ENCODE results near the gene ANAPC4.

Gene ANAPC4

GRCh38 chr4:25350561-25350960 is 26.5 kb upstream of the ANAPC4 start (continued):
- no peak for TF ChIP-seq ZNF670 (tag by site-specific recombination; IDR thresholded peaks at IDR 0.05; ENCODE audit: low read depth)
- no peak for TF ChIP-seq ZNF37A (tag by site-specific recombination; IDR thresholded peaks at IDR 0.05)
- TF ChIP-seq ZNF510 (tag by site-specific recombination; IDR thresholded peaks at IDR 0.05; ENCODE audit: insufficient replicate concordance): no peak
- TF ChIP-seq ZNF398 (tag by site-specific recombination; IDR thresholded peaks at IDR 0.05): no peak

- Histone ChIP-seq H3K4me1 (ENCODE audit: control insufficient read depth, insufficient read depth, low read length) (no peaks in the 10 kb centered on the region), H3K9me3 (ENCODE audit: control insufficient read depth, insufficient read depth, low read depth, low read length) (no peaks in the 10 kb centered on the region), H3K36me3 (ENCODE audit: control insufficient read depth in 2 of 2, insufficient read depth in 1 of 2, low read length in 2 of 2) (peaks cover 0 to 10% of the 10 kb centered on the region in 2 experiments; a peak in 1 of 3 replicates), H3K4me3 (ENCODE audit: low read depth, low read length) (no peak overlapping the region), H3K27ac (ENCODE audit: extremely low read depth, low read depth, low read length) (no peak overlapping the region)
- TF ChIP-seq ZNF521 (tag by site-specific recombination; IDR thresholded peaks at IDR 0.05) (no peak), ZNF513 (tag by site-specific recombination; IDR thresholded peaks at IDR 0.05) (no peak), ZNF239 (tag by site-specific recombination; IDR thresholded peaks at IDR 0.05) (no peak), ZNF610 (tag by site-specific recombination; IDR thresholded peaks at IDR 0.05; ENCODE audit: borderline replicate concordance) (no peak), ZNF791 (tag by site-specific recombination; IDR thresholded peaks at IDR 0.05) (no peak), ZNF16 (tag by site-specific recombination; IDR thresholded peaks at IDR 0.05; ENCODE audit: low read depth) (no peak)
- POLR2A ChIA-PET: no interaction called here
- CTCF ChIA-PET: interaction anchor here (0.6 to 1.8 kb wide), 2 partner anchors 40 to 207 kb away, joined by 3 to 9 read pairs; partner anchors contain the start of gene ZCCHC4
Measured at GRCh38 chr4:25351777-25352416, 25.2 kb upstream of the ANAPC4 start.

GRCh38 chr4:25356068-25356467 is 21.0 kb upstream of the ANAPC4 start:
- ChIA-PET POLR2A (no interaction called here), CTCF (interaction anchor here (1.0 to 1.3 kb wide), 2 partner anchors 11 kb away, joined by 3 read pairs; no protein-coding TSS in a partner anchor)
- no peak overlapping the region for H3K27ac ChIP-seq (ENCODE audit: extremely low read depth, low read depth, low read length)
- no peaks in the 10 kb centered on the region for H3K4me1 ChIP-seq (ENCODE audit: control insufficient read depth, insufficient read depth, low read length)
- TF ChIP-seq ZNF394 (tag by site-specific recombination; IDR thresholded peaks at IDR 0.05; ENCODE audit: borderline replicate concordance): no peak
- no peak for TF ChIP-seq GFI1B (tag by site-specific recombination; IDR thresholded peaks at IDR 0.05)
- no peak for TF ChIP-seq ZNF555 (tag by site-specific recombination; conservative IDR thresholded peaks at IDR 0.05)
- TF ChIP-seq ZBTB1 (tag by site-specific recombination; IDR thresholded peaks at IDR 0.05): no peak
- no peak for TF ChIP-seq ZNF600 (tag by site-specific recombination; IDR thresholded peaks at IDR 0.05)
- no peak for TF ChIP-seq ZNF624 (tag by site-specific recombination; IDR thresholded peaks at IDR 0.05)
- no peak for TF ChIP-seq OVOL3 (tag by site-specific recombination; IDR thresholded peaks at IDR 0.05)
- no peak for TF ChIP-seq ZNF660 (tag by site-specific recombination; IDR thresholded peaks at IDR 0.05)
- TF ChIP-seq PRDM6 (tag by site-specific recombination; IDR thresholded peaks at IDR 0.05): no peak
- no peak for TF ChIP-seq ZNF202 (tag by site-specific recombination; IDR thresholded peaks at IDR 0.05; ENCODE audit: borderline replicate concordance)
- no peak for TF ChIP-seq KLF1 (tag by site-specific recombination; IDR thresholded peaks at IDR 0.05)
- no peak for TF ChIP-seq ZNF112 (tag by site-specific recombination; IDR thresholded peaks at IDR 0.05)
- no peak for TF ChIP-seq ZNF704 (tag by site-specific recombination; IDR thresholded peaks at IDR 0.05)
- no peak for TF ChIP-seq BCL11A (tag by site-specific recombination; IDR thresholded peaks at IDR 0.05; ENCODE audit: low read depth)
- no peaks in the 10 kb centered on the region for H3K9me3 ChIP-seq (ENCODE audit: control insufficient read depth, insufficient read depth, low read depth, low read length)
- no peak overlapping the region for H3K4me3 ChIP-seq (ENCODE audit: low read depth, low read length)
- H3K36me3 ChIP-seq (ENCODE audit: control insufficient read depth in 2 of 2, insufficient read depth in 1 of 2, low read length in 2 of 2): peaks cover 0 to 18% of the 10 kb centered on the region in 2 experiments; a peak in 1 of 3 replicates
